K562 (cell line): ENCODE measurements around the gene ING2. TPM values are rescaled to one million over a fixed set of nuclear protein-coding genes. Genes with fewer than 3 reads are reported as not detected.
A peak's percentile ranks its signal among the peaks of the same experiment; 100 is the strongest.

Source experiments
- ATAC-seq: fragments of 200-7000 bp; cut with Tn5 transposase; 3 replicates; pipeline ENCODE4 v1.9.1; 2020; ENCODE audit warnings: moderate library complexity
- BruUV-seq: library from RNA; stranded (reverse); fragments of 400-500 nt; replicated peaks from 2 replicates; lab custom pipeline; 2021; lab: Mats Ljungman, UMichigan
- CTCF ChIA-PET: fragments of 300-600 bp; formaldehyde crosslinking; extraction: SDS; loops from one replicate; lab custom pipeline; 2021; ENCODE audit warnings: low intra/inter-chr PET ratio; lab: Yijun Ruan, JAX
- POLR2A ChIA-PET: fragments of 300-600, 350-650 bp; sonication (Branson Sonifier 250); formaldehyde crosslinking; extraction: SDS; loops from one replicate; lab custom pipeline; 2021; ENCODE audit warnings: antibody characterized with exemption, inconsistent platforms; lab: Yijun Ruan, JAX
- DNase-seq, 4 experiments: peaks; one replicate each; pipeline versions ENCODE4 v3.0.0 to v3.0.0-alpha.2; 2011 to 2018; ENCODE audit warnings: low spot score in 3 of 4, mixed read lengths in 3 of 4; ENCODE audit errors: extremely low read depth in 1 of 4
- FAIRE-seq: peaks from 2 replicates; lab custom pipeline; 2011; peaks lifted over from hg19 to GRCh38; lab: Jason Lieb, UNC
- H2AFZ ChIP-seq: 2 replicates; pipeline ENCODE4 v1.6.0; 2011; ENCODE audit warnings: low read depth, low read length, control low read depth, inconsistent platforms
- H3K27ac ChIP-seq: fragments of 200-600 bp; 3 replicates; pipeline ENCODE4 v1.8.0; 2011; ENCODE audit warnings: low read depth, mild to moderate bottlenecking, control low read depth, inconsistent platforms, low read length, moderate library complexity, mixed read lengths; ENCODE audit errors: extremely low read depth
- H3K27me3 ChIP-seq, 2 experiments: fragments of 300-600 bp in 1 of 2; 2 replicates in 1 of 2; 3 replicates in 1 of 2; pipeline versions ENCODE4 v1.6.0 to v1.8.0; 2011; ENCODE audit warnings: inconsistent platforms in 2 of 2, low read length in 2 of 2, mild to moderate bottlenecking in 1 of 2, mixed read lengths in 1 of 2, moderate library complexity in 1 of 2; ENCODE audit not compliant: control insufficient read depth in 2 of 2, insufficient read depth in 2 of 2
- H3K36me3 ChIP-seq: fragments of 300-600 bp; 3 replicates; pipeline ENCODE4 v1.8.0; 2011; ENCODE audit warnings: mild to moderate bottlenecking, low read length, inconsistent platforms; ENCODE audit not compliant: control insufficient read depth, insufficient read depth
- H3K4me1 ChIP-seq, 2 experiments: fragments of 200-600 bp in 1 of 2; replicated peaks in 1 of 2; 2 replicates in 1 of 2; 3 replicates in 1 of 2; pipeline versions ENCODE4 v1.5.1 to v1.8.0; 2011; ENCODE audit warnings: inconsistent platforms in 2 of 2, low read length in 2 of 2, mild to moderate bottlenecking in 1 of 2, mixed read lengths in 1 of 2, moderate library complexity in 1 of 2; ENCODE audit not compliant: control insufficient read depth in 2 of 2, insufficient read depth in 2 of 2
- H3K4me2 ChIP-seq: 2 replicates; pipeline ENCODE4 v1.6.1; 2011; ENCODE audit warnings: low read length, control low read depth, inconsistent platforms, mixed read lengths; ENCODE audit not compliant: insufficient read depth
- H3K4me3 ChIP-seq: fragments of 200-600 bp; sonication (generic), shearing (Covaris generic); 2 replicates; pipeline ENCODE4 v1.5.1; 2016; ENCODE audit warnings: control low read depth, inconsistent platforms
- H3K79me2 ChIP-seq: fragments of 200-600 bp; 3 replicates; pipeline ENCODE4 v1.8.0; 2011; ENCODE audit warnings: low read length, inconsistent platforms; ENCODE audit not compliant: control insufficient read depth, insufficient read depth
- H3K9ac ChIP-seq, 2 experiments: 2 replicates each; pipeline versions ENCODE4 v1.6.0 to v1.6.1; 2011; ENCODE audit warnings: low read depth in 2 of 2, low read length in 2 of 2, control low read depth in 1 of 2, inconsistent platforms in 1 of 2, mild to moderate bottlenecking in 1 of 2, mixed read lengths in 1 of 2; ENCODE audit not compliant: insufficient read depth in 1 of 2
- H3K9me1 ChIP-seq: one replicate; pipeline ENCODE4 v1.6.0; 2011; ENCODE audit warnings: inconsistent platforms, mild to moderate bottlenecking, low read length, moderate library complexity; ENCODE audit not compliant: control insufficient read depth, insufficient read depth
- H3K9me3 ChIP-seq: replicated peaks from 2 replicates; pipeline ENCODE4 v1.5.1; 2011; ENCODE audit warnings: low read depth, low read length, inconsistent platforms; ENCODE audit not compliant: control insufficient read depth, insufficient read depth
- H4K20me1 ChIP-seq: replicated peaks from 2 replicates; pipeline ENCODE4 v1.6.1; 2011; ENCODE audit warnings: low read length, inconsistent platforms, mixed read lengths; ENCODE audit not compliant: control insufficient read depth, insufficient read depth
- CXXC5 ChIP-seq: fragments of 250-450 bp; sonication (Bioruptor Pico); IDR thresholded peaks from 2 replicates; pipeline ENCODE4 v1.8.0; 2022; ENCODE audit warnings: inconsistent platforms, mild to moderate bottlenecking, moderate library complexity
- GABPB1 ChIP-seq: sonication (generic); formaldehyde crosslinking; IDR thresholded peaks from 2 replicates; pipeline ENCODE4 v1.8.0; 2022; ENCODE audit warnings: mild to moderate bottlenecking, missing genetic modification reagents
- HCFC1 ChIP-seq: IDR thresholded peaks from 2 replicates; pipeline ENCODE4 v1.6.1; 2012; ENCODE audit warnings: low read depth, low read length, improper control_type of control experiment
- MCM3 ChIP-seq: fragments of 450-650 bp; IDR thresholded peaks from 2 replicates; pipeline ENCODE4 v1.6.1; 2016
- NELFE ChIP-seq: IDR thresholded peaks from 2 replicates; pipeline ENCODE4 v1.6.1; 2011; ENCODE audit warnings: mild to moderate bottlenecking; ENCODE audit not compliant: insufficient read depth, insufficient read length
- NFATC3 ChIP-seq: fragments of 450-650 bp; IDR thresholded peaks from 2 replicates; pipeline ENCODE4 v1.6.1; 2017; ENCODE audit warnings: mild to moderate bottlenecking
- ZC3H11A ChIP-seq: IDR thresholded peaks from 2 replicates; pipeline ENCODE4 v1.6.1; 2012; ENCODE audit warnings: low read depth, low read length, improper control_type of control experiment
- ZNF175 ChIP-seq: fragments of 200-800 bp; sonication (Bioruptor generic); IDR thresholded peaks from 2 replicates; pipeline ENCODE4 v1.6.1; 2016; ENCODE audit warnings: low read depth, mild to moderate bottlenecking, missing genetic modification characterization, missing compliant biosample characterization
- WGBS: fragments of 100-300 bp; shearing (Covaris generic); methylation state at CpG from one replicate; pipeline ENCODE4 v1.1.6; 2016; ENCODE audit warnings: low coverage, mixed read lengths; ENCODE audit not compliant: insufficient coverage; ENCODE audit errors: missing lambda C conversion rate; 5-methylcytosine and 5-hydroxymethylcytosine counted together
- in situ Hi-C: fragments of 300-500 bp; cut with MboI; formaldehyde crosslinking; loops from 4 replicates; pipeline ENCODE4 v1.15.0; 2018; ENCODE audit warnings: inconsistent platforms, mixed read lengths
- intact Hi-C: fragments of 100-400 bp; cut with micrococcal nuclease; formaldehyde crosslinking; loops from 2 replicates; pipeline ENCODE4 v1.14.2; 2022
- polyA plus RNA-seq, 8 experiments: library from polyadenylated mRNA; depleted of rRNA in 4 of 8; stranded (reverse) in 5 of 8; unstranded in 3 of 8; fragments of >200 nt; fragmentation: Nextera tagmentation in 2 of 8; fragmentation: Illumina TruSeq in 1 of 8; extraction: Ambion mirVana in 2 of 8; extraction: Trizol in 1 of 8; gene quantifications; 2 replicates each; pipeline versions ENCODE4 v1.2.1 to v1.2.3, GENCODE V29; 2011 to 2014; ENCODE audit warnings: inconsistent platforms in 1 of 8, missing spikeins in 1 of 8
- total RNA-seq, 7 experiments: library from RNA; depleted of rRNA in 6 of 7; stranded (reverse); fragments of >200 nt in 6 of 7; fragmentation: Illumina TruSeq in 2 of 7; extraction: Trizol in 2 of 7; gene quantifications; 2 replicates each; pipeline versions ENCODE4 v1.2.1 to v1.2.3, GENCODE V29; 2011 to 2021; ENCODE audit warnings: low replicate concordance in 1 of 7
- TF ChIP-seq, protein P1 (sequence below): fragments of 250-450 bp; sonication (Bioruptor Pico); IDR thresholded peaks from 2 replicates; pipeline ENCODE4 v1.8.0; 2022; ENCODE audit warnings: inconsistent platforms, mild to moderate bottlenecking, moderate library complexity, borderline replicate concordance
- TF ChIP-seq, protein P2 (sequence below): fragments of 450-650 bp; IDR thresholded peaks from 2 replicates; pipeline ENCODE4 v1.7.1; 2018; ENCODE audit warnings: mild to moderate bottlenecking, low read depth; ENCODE audit not compliant: partially characterized antibody
- TF ChIP-seq, protein P3 (sequence below), 2 experiments: fragments of 200-800 bp in 1 of 2; sonication (Bioruptor generic) in 1 of 2; sonication (generic) in 1 of 2; formaldehyde crosslinking in 1 of 2; IDR thresholded peaks in 1 of 2; conservative IDR thresholded peaks in 1 of 2; 2 replicates each; pipeline versions ENCODE4 v1.5.0 to v1.6.1; 2016 to 2020; ENCODE audit warnings: missing compliant biosample characterization in 1 of 2, missing genetic modification characterization in 1 of 2, missing genetic modification reagents in 1 of 2
- TF ChIP-seq, protein P4 (sequence below): IDR thresholded peaks from 2 replicates; pipeline ENCODE4 v1.6.1; 2012; ENCODE audit warnings: low read depth, low read length, improper control_type of control experiment, borderline replicate concordance

ING2 gene
- total and polyA plus RNA-seq, 9 of the 15 experiments (the other 6 are each of a cell fraction or from before 2014, with no cell fraction given) = 2.9 to 21.4 (median 12.4) TPM

DNA sequence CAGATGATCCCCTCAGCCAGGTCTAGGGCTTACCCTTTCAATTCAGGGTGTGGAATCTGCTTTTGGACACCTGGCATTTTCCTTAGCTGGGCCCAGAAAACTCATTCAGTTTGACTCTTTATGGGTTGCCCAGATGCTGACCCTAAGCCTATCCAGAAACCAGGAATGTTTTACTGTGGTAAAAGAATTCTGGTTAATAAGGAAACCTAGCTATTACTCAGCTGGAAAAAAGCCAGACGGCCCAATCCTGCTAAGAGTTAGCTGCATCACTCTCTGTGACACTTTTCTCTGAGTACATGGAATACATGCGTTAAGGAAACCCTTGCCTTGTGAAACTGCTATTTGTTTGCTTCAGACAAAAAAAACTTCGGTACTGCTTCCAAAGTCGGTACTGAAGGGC, 28.0 kb downstream of the ING2 start:
- WGBS = 10% methylated on average over 4 of the region's 4 CpGs
- Histone ChIP-seq H3K4me3 (no peak overlapping the region), H4K20me1 (no peaks in the 10 kb centered on the region; the same call in 1 of the 2 replicates), H3K79me2 (no peaks in the 10 kb centered on the region), H3K4me1 (peaks cover 9 to 11% of the 10 kb centered on the region in 2 experiments; a peak in 3 of 5 replicates), H3K36me3 (no peaks in the 10 kb centered on the region), H3K27me3 (peaks cover 22 to 29% of the 10 kb centered on the region in 2 experiments), H3K9me1 (no peaks in the 10 kb centered on the region), H3K9me3 (no peaks in the 10 kb centered on the region), H3K4me2 (0 out of 2 replicates have a peak overlapping the region, but pooled peaks have one; percentile 59), H3K27ac (no peak overlapping the region), H2AFZ (peak overlapping the region; percentile 61), H3K9ac (peak overlapping the region in 1 of 2 experiments; percentile 43; a peak in 1 of 4 replicates)
- intact Hi-C loops = no loop called here
- no peak for FAIRE-seq
- no peak for ATAC-seq
- no peak for DNase-seq
- in situ Hi-C loops = no loop called here
- POLR2A ChIA-PET = interaction anchor here (0.6 to 1.2 kb wide), 3 partner anchors 15 to 638 kb away, joined by 3 read pairs; no protein-coding TSS in a partner anchor
- BruUV-seq = no TSS peak
- CTCF ChIA-PET = no interaction called here
- TF ChIP-seq CXXC5 (CRISPR knock-in tag) = no peak
- TF ChIP-seq HCFC1 = no peak
- no peak for TF ChIP-seq NFATC3
- TF ChIP-seq GABPB1 (CRISPR knock-in tag) = no peak
- TF ChIP-seq ZC3H11A = no peak
- TF ChIP-seq, protein P1, sequence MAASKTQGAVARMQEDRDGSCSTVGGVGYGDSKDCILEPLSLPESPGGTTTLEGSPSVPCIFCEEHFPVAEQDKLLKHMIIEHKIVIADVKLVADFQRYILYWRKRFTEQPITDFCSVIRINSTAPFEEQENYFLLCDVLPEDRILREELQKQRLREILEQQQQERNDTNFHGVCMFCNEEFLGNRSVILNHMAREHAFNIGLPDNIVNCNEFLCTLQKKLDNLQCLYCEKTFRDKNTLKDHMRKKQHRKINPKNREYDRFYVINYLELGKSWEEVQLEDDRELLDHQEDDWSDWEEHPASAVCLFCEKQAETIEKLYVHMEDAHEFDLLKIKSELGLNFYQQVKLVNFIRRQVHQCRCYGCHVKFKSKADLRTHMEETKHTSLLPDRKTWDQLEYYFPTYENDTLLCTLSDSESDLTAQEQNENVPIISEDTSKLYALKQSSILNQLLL (CRISPR knock-in tag) = no peak
- TF ChIP-seq, protein P2, sequence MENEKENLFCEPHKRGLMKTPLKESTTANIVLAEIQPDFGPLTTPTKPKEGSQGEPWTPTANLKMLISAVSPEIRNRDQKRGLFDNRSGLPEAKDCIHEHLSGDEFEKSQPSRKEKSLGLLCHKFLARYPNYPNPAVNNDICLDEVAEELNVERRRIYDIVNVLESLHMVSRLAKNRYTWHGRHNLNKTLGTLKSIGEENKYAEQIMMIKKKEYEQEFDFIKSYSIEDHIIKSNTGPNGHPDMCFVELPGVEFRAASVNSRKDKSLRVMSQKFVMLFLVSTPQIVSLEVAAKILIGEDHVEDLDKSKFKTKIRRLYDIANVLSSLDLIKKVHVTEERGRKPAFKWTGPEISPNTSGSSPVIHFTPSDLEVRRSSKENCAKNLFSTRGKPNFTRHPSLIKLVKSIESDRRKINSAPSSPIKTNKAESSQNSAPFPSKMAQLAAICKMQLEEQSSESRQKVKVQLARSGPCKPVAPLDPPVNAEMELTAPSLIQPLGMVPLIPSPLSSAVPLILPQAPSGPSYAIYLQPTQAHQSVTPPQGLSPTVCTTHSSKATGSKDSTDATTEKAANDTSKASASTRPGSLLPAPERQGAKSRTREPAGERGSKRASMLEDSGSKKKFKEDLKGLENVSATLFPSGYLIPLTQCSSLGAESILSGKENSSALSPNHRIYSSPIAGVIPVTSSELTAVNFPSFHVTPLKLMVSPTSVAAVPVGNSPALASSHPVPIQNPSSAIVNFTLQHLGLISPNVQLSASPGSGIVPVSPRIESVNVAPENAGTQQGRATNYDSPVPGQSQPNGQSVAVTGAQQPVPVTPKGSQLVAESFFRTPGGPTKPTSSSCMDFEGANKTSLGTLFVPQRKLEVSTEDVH = no peak
- no peak for TF ChIP-seq NELFE
- TF ChIP-seq, protein P3, sequence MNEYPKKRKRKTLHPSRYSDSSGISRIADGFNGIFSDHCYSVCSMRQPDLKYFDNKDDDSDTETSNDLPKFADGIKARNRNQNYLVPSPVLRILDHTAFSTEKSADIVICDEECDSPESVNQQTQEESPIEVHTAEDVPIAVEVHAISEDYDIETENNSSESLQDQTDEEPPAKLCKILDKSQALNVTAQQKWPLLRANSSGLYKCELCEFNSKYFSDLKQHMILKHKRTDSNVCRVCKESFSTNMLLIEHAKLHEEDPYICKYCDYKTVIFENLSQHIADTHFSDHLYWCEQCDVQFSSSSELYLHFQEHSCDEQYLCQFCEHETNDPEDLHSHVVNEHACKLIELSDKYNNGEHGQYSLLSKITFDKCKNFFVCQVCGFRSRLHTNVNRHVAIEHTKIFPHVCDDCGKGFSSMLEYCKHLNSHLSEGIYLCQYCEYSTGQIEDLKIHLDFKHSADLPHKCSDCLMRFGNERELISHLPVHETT (CRISPR knock-in tag; conservative IDR thresholded peaks at IDR 0.05 in 1 of 2, IDR thresholded peaks at IDR 0.05 in 1 of 2) = no peak
- TF ChIP-seq MCM3 = no peak
- no peak for TF ChIP-seq ZNF175
- TF ChIP-seq, protein P4, sequence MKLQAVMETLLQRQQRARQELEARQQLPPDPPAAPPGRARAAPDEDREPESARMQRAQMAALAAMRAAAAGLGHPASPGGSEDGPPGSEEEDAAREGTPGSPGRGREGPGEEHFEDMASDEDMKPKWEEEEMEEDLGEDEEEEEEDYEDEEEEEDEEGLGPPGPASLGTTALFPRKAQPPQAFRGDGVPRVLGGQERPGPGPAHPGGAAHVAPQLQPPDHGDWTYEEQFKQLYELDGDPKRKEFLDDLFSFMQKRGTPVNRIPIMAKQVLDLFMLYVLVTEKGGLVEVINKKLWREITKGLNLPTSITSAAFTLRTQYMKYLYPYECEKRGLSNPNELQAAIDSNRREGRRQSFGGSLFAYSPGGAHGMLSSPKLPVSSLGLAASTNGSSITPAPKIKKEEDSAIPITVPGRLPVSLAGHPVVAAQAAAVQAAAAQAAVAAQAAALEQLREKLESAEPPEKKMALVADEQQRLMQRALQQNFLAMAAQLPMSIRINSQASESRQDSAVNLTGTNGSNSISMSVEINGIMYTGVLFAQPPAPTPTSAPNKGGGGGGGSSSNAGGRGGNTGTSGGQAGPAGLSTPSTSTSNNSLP = no peak
